AG10803 (cell line): Measurements from ENCODE around the gene CLEC11A.

Source experiments
- DNase-seq: peaks from one replicate; pipeline ENCODE4 v3.0.0; 2010; ENCODE audit warnings: low read depth
- H3K4me3 ChIP-seq: 2 replicates; pipeline ENCODE4 v1.5.1; 2011; ENCODE audit warnings: mild to moderate bottlenecking, low read length, control low read depth
- TF ChIP-seq, protein P1 (sequence below): conservative IDR thresholded peaks from 2 replicates; pipeline ENCODE4 v1.5.1; 2011; ENCODE audit warnings: mild to moderate bottlenecking, low read length, control low read depth, inconsistent platforms

Gene CLEC11A

DNA sequence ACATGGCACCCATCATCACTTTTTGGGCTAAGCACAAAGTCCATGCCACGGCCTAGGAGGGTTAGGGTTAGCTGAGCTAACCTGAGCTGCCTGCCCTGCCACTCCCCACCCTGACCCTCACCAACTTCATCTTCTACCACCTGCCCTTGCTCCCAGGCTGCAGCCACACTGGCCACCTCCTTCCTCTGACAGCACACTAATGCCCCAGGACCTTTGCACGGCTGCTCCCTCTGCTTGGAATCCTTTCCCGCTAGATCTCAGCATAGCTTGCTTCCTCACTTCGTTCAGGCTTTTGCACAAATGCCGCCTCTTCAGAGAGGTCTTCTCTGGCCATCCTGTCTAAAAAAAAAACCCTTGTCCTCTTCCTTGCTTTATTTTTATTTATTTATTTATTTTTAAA lies 16.8 kb upstream of the CLEC11A start:
- no peak for DNase-seq

DNA sequence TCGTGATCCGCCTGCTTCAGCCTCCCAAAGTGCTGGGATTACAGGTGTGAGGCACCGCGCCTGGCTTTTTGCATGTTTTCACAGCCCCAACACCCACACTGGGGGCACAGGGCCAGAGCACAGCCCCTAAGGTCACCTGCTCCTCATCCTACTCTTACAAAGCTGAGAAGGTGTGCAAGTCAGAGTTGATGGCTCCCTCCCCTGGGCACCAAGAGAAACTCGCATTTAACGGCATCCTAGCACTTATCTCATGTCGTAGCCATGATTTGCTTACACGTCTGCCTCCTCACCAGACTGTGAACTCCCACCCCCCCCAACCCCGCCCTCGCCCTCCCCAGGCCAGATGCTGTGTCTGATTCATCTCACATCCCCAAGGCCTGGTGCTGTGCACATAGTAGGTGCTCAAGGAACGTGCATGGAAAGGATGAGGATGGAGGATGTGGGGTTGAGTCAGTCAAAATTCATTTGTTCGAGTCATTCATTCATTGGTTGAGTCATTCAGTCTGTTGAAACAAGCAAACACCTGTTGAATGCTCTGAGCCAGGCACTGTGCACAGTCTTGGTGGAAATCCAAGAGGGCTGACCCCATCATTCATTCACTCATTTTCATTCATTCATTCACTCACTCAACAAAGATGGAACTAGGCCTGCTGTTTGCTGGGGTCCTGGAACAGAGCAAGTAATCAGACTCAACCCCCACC lies 14.8 kb upstream of the CLEC11A start:
- no peak for DNase-seq
- no peak overlapping the region for H3K4me3 ChIP-seq
- TF ChIP-seq, protein P1, sequence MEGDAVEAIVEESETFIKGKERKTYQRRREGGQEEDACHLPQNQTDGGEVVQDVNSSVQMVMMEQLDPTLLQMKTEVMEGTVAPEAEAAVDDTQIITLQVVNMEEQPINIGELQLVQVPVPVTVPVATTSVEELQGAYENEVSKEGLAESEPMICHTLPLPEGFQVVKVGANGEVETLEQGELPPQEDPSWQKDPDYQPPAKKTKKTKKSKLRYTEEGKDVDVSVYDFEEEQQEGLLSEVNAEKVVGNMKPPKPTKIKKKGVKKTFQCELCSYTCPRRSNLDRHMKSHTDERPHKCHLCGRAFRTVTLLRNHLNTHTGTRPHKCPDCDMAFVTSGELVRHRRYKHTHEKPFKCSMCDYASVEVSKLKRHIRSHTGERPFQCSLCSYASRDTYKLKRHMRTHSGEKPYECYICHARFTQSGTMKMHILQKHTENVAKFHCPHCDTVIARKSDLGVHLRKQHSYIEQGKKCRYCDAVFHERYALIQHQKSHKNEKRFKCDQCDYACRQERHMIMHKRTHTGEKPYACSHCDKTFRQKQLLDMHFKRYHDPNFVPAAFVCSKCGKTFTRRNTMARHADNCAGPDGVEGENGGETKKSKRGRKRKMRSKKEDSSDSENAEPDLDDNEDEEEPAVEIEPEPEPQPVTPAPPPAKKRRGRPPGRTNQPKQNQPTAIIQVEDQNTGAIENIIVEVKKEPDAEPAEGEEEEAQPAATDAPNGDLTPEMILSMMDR, result no peak

More for the DNA sequence above, 16.8 kb upstream of the CLEC11A start:
- no peak overlapping the region for H3K4me3 ChIP-seq
- TF ChIP-seq, protein P1, result no peak

DNA sequence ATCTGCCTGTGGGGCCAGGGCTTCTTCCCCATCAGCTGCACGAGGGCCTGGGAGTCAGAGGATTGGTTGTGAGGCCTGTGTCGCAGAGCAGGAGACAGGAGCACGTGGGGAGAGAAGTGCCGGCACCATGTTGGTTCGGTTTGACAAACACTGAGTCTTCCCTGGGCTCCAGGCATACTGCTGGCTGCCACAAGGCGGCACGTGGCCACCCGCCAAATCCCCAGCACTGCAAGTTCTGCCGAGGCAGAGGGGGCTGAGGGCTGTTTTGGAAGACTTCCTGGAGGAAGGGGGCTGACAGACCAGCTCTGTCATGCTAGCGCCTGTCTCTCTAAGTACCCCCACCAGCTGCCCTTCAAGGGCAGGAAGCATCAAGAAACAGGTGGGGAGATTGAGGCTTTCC lies 13.1 kb upstream of the CLEC11A start:
- H3K4me3 ChIP-seq, result no peak overlapping the region
- TF ChIP-seq, protein P1, result peak; percentile 26
- DNase-seq, result no peak

DNA sequence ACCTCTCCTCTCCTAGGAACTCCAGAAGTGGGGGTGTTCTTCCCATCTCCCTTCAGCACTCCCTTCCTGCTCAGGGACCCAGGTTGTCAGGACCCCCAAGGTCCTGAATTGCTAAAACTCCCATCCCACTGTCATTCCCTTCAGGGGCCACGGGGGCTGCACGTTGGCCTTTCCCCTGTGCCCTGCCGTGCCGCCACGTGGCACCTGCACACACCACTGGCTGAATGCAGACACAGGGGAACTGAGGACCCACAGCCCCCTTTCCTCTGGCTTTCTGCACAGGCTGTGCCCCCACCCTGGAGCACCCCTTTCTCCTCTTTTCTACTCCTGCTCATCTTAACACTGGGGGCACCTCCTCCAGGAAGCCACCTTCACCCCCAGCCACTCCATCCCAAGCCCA lies 12.6 kb upstream of the CLEC11A start:
- H3K4me3 ChIP-seq, result no peak overlapping the region
- DNase-seq, result no peak
- TF ChIP-seq, protein P1, result no peak

DNA sequence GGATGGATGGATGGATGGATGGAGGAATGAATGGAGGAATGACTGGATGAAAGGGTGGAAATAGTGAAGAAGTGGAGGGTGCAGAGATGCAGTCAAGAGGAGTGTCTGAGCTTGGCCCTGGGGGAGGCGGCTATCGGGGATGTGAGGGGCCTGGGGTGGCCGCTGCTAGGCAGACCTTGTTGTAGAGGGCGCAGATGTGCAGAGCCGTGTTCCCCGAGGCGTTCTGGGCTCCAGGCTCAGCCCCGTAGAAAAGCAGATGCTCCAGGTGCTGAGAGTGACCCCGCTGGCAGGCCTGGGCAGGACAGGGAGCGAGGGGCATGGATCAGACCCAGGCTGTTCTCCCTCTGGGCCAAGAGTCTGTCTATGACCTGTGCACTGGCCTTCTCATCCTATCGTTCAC lies 12.0 kb upstream of the CLEC11A start:
- H3K4me3 ChIP-seq, result no peak overlapping the region
- DNase-seq, result no peak
- TF ChIP-seq, protein P1, result no peak

DNA sequence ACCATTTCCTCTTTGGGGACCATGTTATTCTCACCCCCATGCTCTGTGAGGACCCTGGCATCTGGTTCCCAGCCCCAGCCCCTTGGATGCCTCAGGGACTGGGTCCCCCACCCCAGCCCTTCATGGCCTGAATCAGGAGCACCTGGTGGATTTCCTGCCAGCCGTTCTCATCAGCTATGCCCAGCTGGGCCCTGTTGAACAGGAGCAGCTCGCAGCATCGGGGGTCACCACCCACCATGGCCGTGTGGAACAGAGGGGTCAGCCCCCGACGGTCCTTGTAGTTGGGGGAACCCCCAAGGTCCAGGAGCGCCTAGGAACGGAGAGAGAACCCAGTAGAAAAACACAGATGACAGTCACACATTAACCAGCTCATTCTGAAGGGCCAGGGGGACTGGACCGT lies 11.4 kb upstream of the CLEC11A start:
- TF ChIP-seq, protein P1, result no peak
- no peak for DNase-seq
- no peak overlapping the region for H3K4me3 ChIP-seq

DNA sequence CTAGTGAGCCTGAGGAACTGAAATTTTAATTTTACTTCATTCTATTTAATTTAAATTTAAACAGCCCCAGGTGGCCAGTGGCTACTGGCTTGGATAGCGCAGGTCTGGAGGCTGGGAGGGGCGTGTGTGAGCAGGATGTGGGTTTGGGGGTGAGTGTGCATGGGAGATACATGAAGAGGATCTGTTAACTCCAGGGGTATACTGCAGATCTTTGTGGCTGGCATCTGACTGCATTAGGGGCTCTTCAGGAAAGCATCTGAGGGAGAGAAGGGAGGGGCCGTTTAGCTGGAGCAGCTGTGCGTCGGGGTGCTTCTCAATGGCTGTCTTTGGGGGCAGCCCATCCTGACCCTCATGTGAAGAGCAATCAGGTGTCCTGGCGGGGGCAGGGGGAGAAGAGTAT lies 10.3 kb upstream of the CLEC11A start:
- TF ChIP-seq, protein P1, result no peak
- no peak for DNase-seq
- no peak overlapping the region for H3K4me3 ChIP-seq
